GM23248 (cell line): ENCODE data around the gene AOX1. TPM values are rescaled to one million over a fixed set of nuclear protein-coding genes. Genes with fewer than 3 reads are reported as not detected.

Experiments used
- DNase-seq: peaks from one replicate; pipeline ENCODE4 v3.0.0-alpha.2; 2015
- H2AFZ ChIP-seq: fragments of 200-600 bp; sonication (generic); 2 replicates; pipeline ENCODE4 v1.6.1; 2016; ENCODE audit warnings: antibody characterized with exemption
- H3F3A ChIP-seq: fragments of 200-600 bp; sonication (generic); 2 replicates; pipeline ENCODE4 v1.6.1; 2016; ENCODE audit warnings: mild to moderate bottlenecking, antibody characterized with exemption, mixed run types; ENCODE audit not compliant: insufficient read depth
- H3K27ac ChIP-seq: fragments of 200-600 bp; sonication (generic); 2 replicates; pipeline ENCODE4 v1.5.1; 2016; ENCODE audit warnings: mild to moderate bottlenecking
- H3K27me3 ChIP-seq: fragments of 200-600 bp; sonication (generic); replicated peaks from 2 replicates; pipeline ENCODE4 v1.6.1; 2016; ENCODE audit warnings: mild to moderate bottlenecking; ENCODE audit not compliant: insufficient read depth
- H3K36me3 ChIP-seq: fragments of 200-600 bp; sonication (generic); 2 replicates; pipeline ENCODE4 v1.6.1; 2016; ENCODE audit warnings: low read depth, mild to moderate bottlenecking
- H3K4me1 ChIP-seq: fragments of 200-600 bp; sonication (generic); 2 replicates; pipeline ENCODE4 v1.6.1; 2016; ENCODE audit warnings: mild to moderate bottlenecking; ENCODE audit not compliant: insufficient read depth
- H3K4me2 ChIP-seq: fragments of 200-600 bp; sonication (generic); one replicate; pipeline ENCODE4 v1.6.1; 2016; ENCODE audit warnings: mild to moderate bottlenecking; ENCODE audit not compliant: unreplicated experiment
- H3K4me3 ChIP-seq: fragments of 200-600 bp; sonication (generic); 2 replicates; pipeline ENCODE4 v1.5.1; 2016; ENCODE audit warnings: mild to moderate bottlenecking
- H3K79me2 ChIP-seq: fragments of 200-600 bp; sonication (generic); 2 replicates; pipeline ENCODE4 v1.6.1; 2016; ENCODE audit warnings: mild to moderate bottlenecking; ENCODE audit not compliant: insufficient read depth
- H3K9ac ChIP-seq: fragments of 200-600 bp; sonication (generic); 2 replicates; pipeline ENCODE4 v1.6.1; 2016; ENCODE audit warnings: mild to moderate bottlenecking
- H3K9me2 ChIP-seq: fragments of 200-600 bp; sonication (generic); 2 replicates; pipeline ENCODE4 v1.6.1; 2016; ENCODE audit warnings: mixed run types, mild to moderate bottlenecking, moderate library complexity; ENCODE audit not compliant: insufficient read depth
- H3K9me3 ChIP-seq: fragments of 200-600 bp; sonication (generic); one replicate; pipeline ENCODE4 v1.6.1; 2017; ENCODE audit warnings: low read depth
- H4K20me1 ChIP-seq: fragments of 200-600 bp; sonication (generic); 2 replicates; pipeline ENCODE4 v1.6.0; 2016; ENCODE audit not compliant: insufficient read depth
- EZH2 ChIP-seq: fragments of 200-600 bp; sonication (generic); IDR thresholded peaks from 2 replicates; pipeline ENCODE4 v1.6.1; 2018; ENCODE audit warnings: antibody characterized with exemption, mild to moderate bottlenecking; ENCODE audit not compliant: insufficient read depth, poor library complexity, severe bottlenecking
- EZH2phosphoT487 ChIP-seq: fragments of 200-600 bp; sonication (generic); IDR thresholded peaks from 2 replicates; pipeline ENCODE4 v1.6.1; 2018; ENCODE audit warnings: antibody characterized with exemption, moderate library complexity, mild to moderate bottlenecking, low read depth; ENCODE audit not compliant: insufficient read depth
- WGBS, 2 experiments: methylation state at CpG; one replicate each; pipeline ENCODE4 v1.1.6; 2015 to 2017; ENCODE audit warnings: low lambda C conversion rate in 2 of 2, low coverage in 1 of 2; ENCODE audit errors: missing lambda C conversion rate in 2 of 2; 5-methylcytosine and 5-hydroxymethylcytosine counted together
- in situ Hi-C: fragments of 300-500 bp; cut with MboI; formaldehyde crosslinking; loops from 2 replicates; pipeline ENCODE4 v1.15.0; 2020
- polyA plus RNA-seq: library from polyadenylated mRNA; unstranded; fragments of >200 nt; fragmentation: Nextera tagmentation; extraction: Ambion mirVana; gene quantifications from 2 replicates; pipeline ENCODE4 v1.2.1, GENCODE V29; 2016
- total RNA-seq: library from RNA; depleted of rRNA; stranded (reverse); fragments of >200 nt; shearing (Covaris generic); gene quantifications from 2 replicates; pipeline ENCODE4 v1.2.3, GENCODE V29; 2014

Gene AOX1
- total and polyA plus RNA-seq, 2 experiments from 2014 or later, result 18.9 to 46.0 TPM

DNA sequence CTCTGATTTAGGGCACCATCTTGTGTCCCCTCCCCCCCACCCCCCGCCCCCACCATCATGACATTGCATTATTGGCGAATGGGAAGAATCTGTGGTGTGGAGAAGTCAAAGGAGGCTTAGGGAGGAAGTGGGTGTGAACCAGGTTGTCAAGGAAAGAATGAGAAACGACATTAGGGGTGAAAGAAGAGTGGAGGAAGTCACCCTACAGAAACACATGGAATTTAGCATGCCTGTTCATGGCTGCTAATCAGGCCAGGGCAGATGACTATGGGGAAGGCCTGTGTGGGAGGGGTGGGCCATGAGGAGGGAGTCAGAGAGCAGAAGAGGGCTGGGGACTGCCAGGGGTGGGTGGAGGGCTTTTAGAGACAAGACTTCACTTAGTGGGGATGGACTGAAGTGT, 81.6 kb downstream of the AOX1 start:
- no peak for DNase-seq
- H3K4me3 ChIP-seq, result no peak overlapping the region
- H3K9ac ChIP-seq, result no peak overlapping the region
- no peaks in the 10 kb centered on the region for H3K9me3 ChIP-seq
- TF ChIP-seq EZH2, result no peak
- TF ChIP-seq EZH2phosphoT487, result no peak
- H3F3A ChIP-seq, result no peaks in the 10 kb centered on the region
- H4K20me1 ChIP-seq, result no peaks in the 10 kb centered on the region
- in situ Hi-C loops, result no loop called here
- peaks cover 7% of the 10 kb centered on the region; the same call in 1 of the 2 replicates for H3K36me3 ChIP-seq
- no peak overlapping the region for H2AFZ ChIP-seq
- peaks cover 9% of the 10 kb centered on the region for H3K4me1 ChIP-seq
- no peaks in the 10 kb centered on the region for H3K79me2 ChIP-seq
- no peak overlapping the region for H3K27ac ChIP-seq
- H3K27me3 ChIP-seq, result no peaks in the 10 kb centered on the region
- no peak overlapping the region for H3K4me2 ChIP-seq
- WGBS, 2 experiments, result 64 to 79% methylated on average over 3 of the region's 3 CpGs
- no peaks in the 10 kb centered on the region for H3K9me2 ChIP-seq

DNA sequence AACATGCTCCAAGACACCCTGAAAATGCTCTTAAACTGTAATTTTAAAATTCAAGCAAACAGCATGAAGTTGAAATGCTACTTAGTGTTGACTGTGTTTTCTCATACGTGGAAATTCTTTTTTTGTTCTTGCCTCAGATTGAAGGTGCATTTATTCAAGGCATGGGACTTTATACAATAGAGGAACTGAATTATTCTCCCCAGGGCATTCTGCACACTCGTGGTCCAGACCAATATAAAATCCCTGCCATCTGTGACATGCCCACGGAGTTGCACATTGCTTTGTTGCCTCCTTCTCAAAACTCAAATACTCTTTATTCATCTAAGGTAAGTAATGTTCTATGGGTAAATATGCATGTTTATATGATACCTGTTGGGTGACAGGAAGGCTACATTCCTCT, 82.7 kb downstream of the AOX1 start:
- Histone ChIP-seq H3K4me2 (no peak overlapping the region), H3K9me2 (no peaks in the 10 kb centered on the region), H3K4me3 (no peak overlapping the region), H3K9me3 (no peaks in the 10 kb centered on the region), H3K27ac (no peak overlapping the region), H3K4me1 (no peaks in the 10 kb centered on the region), H3K36me3 (peaks cover 7% of the 10 kb centered on the region; the same call in 1 of the 2 replicates), H3F3A (no peaks in the 10 kb centered on the region), H2AFZ (no peak overlapping the region), H3K9ac (no peak overlapping the region), H3K79me2 (no peaks in the 10 kb centered on the region), H4K20me1 (no peaks in the 10 kb centered on the region), H3K27me3 (no peaks in the 10 kb centered on the region)
- in situ Hi-C loops, result no loop called here
- 96 to 98% methylated on average over 3 of the region's 3 CpGs for WGBS, 2 experiments
- DNase-seq, result no peak
- TF ChIP-seq EZH2phosphoT487 (no peak), EZH2 (no peak)

DNA sequence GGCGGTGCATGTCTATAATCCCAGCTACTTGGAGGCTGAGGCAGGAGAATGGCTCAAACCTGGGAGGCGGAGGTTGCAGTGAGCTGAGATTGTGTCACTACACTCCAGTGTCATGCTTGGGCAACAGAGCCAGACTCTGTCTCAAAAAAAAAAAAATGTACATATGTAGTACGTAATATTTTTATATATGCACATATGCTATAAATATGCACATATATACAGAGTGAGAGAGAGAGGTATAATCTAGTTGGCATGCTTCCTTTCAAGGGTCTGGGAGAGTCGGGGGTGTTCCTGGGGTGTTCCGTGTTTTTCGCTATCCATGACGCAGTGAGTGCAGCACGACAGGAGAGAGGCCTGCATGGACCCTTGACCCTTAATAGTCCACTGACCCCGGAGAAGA, 83.5 kb downstream of the AOX1 start:
- no peak overlapping the region for H3K4me3 ChIP-seq
- H3K9me2 ChIP-seq, result no peaks in the 10 kb centered on the region
- no peak overlapping the region for H3K27ac ChIP-seq
- no peaks in the 10 kb centered on the region for H4K20me1 ChIP-seq
- no peak for TF ChIP-seq EZH2phosphoT487
- TF ChIP-seq EZH2, result no peak
- H3K9ac ChIP-seq, result no peak overlapping the region
- WGBS, 2 experiments, result 90 to 92% methylated on average over 9 of the region's 9 CpGs
- no peaks in the 10 kb centered on the region for H3K27me3 ChIP-seq
- H3K36me3 ChIP-seq, result peaks cover 7% of the 10 kb centered on the region; the same call in 1 of the 2 replicates
- H3K4me1 ChIP-seq, result no peaks in the 10 kb centered on the region
- no peak for DNase-seq
- no peaks in the 10 kb centered on the region for H3K79me2 ChIP-seq
- in situ Hi-C loops, result no loop called here
- H3F3A ChIP-seq, result no peaks in the 10 kb centered on the region
- H3K9me3 ChIP-seq, result no peaks in the 10 kb centered on the region
- no peak overlapping the region for H2AFZ ChIP-seq
- H3K4me2 ChIP-seq, result no peak overlapping the region

DNA sequence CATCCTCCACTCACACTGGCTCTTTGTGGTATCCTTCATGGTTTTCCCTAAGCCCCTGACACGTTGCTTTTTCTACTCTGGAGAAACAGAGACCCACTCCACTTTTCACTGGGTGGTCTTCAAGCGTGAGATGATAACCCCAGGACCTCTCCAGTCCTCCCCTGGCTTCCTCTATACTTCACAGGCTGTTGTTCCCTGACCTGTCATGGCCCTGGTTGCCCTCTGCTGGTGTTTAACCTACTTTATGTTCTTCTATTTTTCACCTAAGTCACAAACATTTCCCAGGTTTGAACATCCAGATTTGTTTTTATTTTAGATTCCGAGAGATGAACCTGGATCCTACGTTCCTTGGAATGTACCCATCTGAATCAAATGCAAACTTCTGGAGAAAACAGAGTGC, 84.5 kb downstream of the AOX1 start:
- Histone ChIP-seq H2AFZ (no peak overlapping the region), H3K9me3 (no peaks in the 10 kb centered on the region), H3K4me1 (no peaks in the 10 kb centered on the region), H3K27ac (no peak overlapping the region), H3K27me3 (no peaks in the 10 kb centered on the region), H3K79me2 (no peaks in the 10 kb centered on the region), H3K9ac (no peak overlapping the region), H3K36me3 (peaks cover 7% of the 10 kb centered on the region; the same call in 1 of the 2 replicates), H4K20me1 (no peaks in the 10 kb centered on the region), H3K9me2 (no peaks in the 10 kb centered on the region), H3K4me3 (no peak overlapping the region), H3F3A (no peaks in the 10 kb centered on the region), H3K4me2 (no peak overlapping the region)
- 95 to 97% methylated on average over 4 of the region's 4 CpGs for WGBS, 2 experiments
- TF ChIP-seq EZH2phosphoT487 (no peak), EZH2 (no peak)
- DNase-seq, result no peak
- in situ Hi-C loops, result no loop called here

DNA sequence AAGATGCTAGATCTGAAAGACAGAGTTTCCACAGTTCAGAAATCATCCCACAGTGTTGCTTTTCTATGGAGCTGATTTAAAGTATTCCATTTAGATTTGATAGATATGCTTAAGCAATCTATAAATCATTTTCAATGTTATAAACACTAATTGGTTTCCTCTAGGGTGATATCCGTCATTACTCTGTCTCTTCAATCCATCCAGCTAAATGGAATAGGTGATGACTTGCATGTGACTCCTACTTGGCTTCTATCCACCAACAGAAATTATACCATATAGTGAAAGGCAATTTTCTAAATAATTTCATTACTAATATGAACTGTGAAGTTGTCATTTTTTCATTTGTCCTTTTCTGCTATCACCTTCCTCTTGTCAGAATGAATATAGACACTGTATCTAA, 84.9 kb downstream of the AOX1 start:
- DNase-seq, result no peak
- Histone ChIP-seq H3K79me2 (no peaks in the 10 kb centered on the region), H3K9ac (no peak overlapping the region), H3F3A (no peaks in the 10 kb centered on the region), H3K27me3 (no peaks in the 10 kb centered on the region), H3K4me3 (no peak overlapping the region), H3K36me3 (peaks cover 7% of the 10 kb centered on the region; the same call in 1 of the 2 replicates), H4K20me1 (no peaks in the 10 kb centered on the region), H3K4me1 (no peaks in the 10 kb centered on the region), H3K27ac (no peak overlapping the region), H3K4me2 (no peak overlapping the region), H2AFZ (no peak overlapping the region), H3K9me2 (no peaks in the 10 kb centered on the region), H3K9me3 (no peaks in the 10 kb centered on the region)
- TF ChIP-seq EZH2 (no peak), EZH2phosphoT487 (no peak)
- 72 to 79% methylated on average over 1 of the region's 1 CpG for WGBS, 2 experiments
- in situ Hi-C loops, result no loop called here
